ENCODE data around the gene MRPL4. TPM values are rescaled to one million over a fixed set of nuclear protein-coding genes. Genes with fewer than 3 reads are reported as not detected.

Gene MRPL4
- total RNA-seq, 1 experiment from 2014 or later: 99.3 TPM

- Mint-ChIP-seq H3K27me3 (ENCODE audit: low read depth) (no peaks in the 10 kb centered on the region; the same call in none of the 2 replicates), H3K36me3 (ENCODE audit: insufficient read depth in 1 of 3, low read depth in 3 of 3) (peaks cover 16 to 38% (median 33%) of the 10 kb centered on the region in 3 experiments; a peak in 6 of 7 replicates), H3K4me3 (no peak overlapping the region; a peak in 1 of 5 replicates), H3K27ac (no peak overlapping the region), H3K4me1 (0 out of 4 replicates have a peak, but pooled peaks cover 0 to 2% of the 10 kb centered on the region in 2 experiments), H3K9me3 (no peaks in the 10 kb centered on the region; a peak in 1 of 5 replicates)
- Histone ChIP-seq H3K79me2 (ENCODE audit: insufficient read depth, low read length) (no peaks in the 10 kb centered on the region), H3K9me3 (ENCODE audit: control insufficient read depth, low read depth, low read length) (no peaks in the 10 kb centered on the region), H3K23ac (ENCODE audit: insufficient read length, low read depth, low read length) (no peak overlapping the region), H3K27me3 (ENCODE audit: insufficient read depth, low read length) (no peaks in the 10 kb centered on the region), H2BK5ac (ENCODE audit: insufficient read length, low read length) (no peak overlapping the region), H3K4me1 (ENCODE audit: insufficient read depth, low read length) (no peaks in the 10 kb centered on the region; the same call in 1 of the 2 replicates), H3K18ac (ENCODE audit: insufficient read length, low read depth, low read length) (no peak overlapping the region), H3K27ac (ENCODE audit: insufficient read length, low read depth, low read length) (no peak overlapping the region), H2BK120ac (ENCODE audit: low read depth, low read length, poor library complexity, severe bottlenecking) (no peak overlapping the region), H4K20me1 (ENCODE audit: control insufficient read depth, insufficient read depth, insufficient read length) (peaks cover 3% of the 10 kb centered on the region), H4K8ac (replicated peaks; ENCODE audit: insufficient read length, low read depth, low read length) (no peak overlapping the region), H4K5ac (ENCODE audit: insufficient read length, low read depth, low read length) (no peak overlapping the region), H2BK15ac (ENCODE audit: low read depth, low read length) (no peak overlapping the region), H3K4ac (ENCODE audit: low read depth, low read length) (no peak overlapping the region), H3K4me2 (ENCODE audit: insufficient read depth, insufficient read length, low read length) (no peak overlapping the region), H2BK20ac (ENCODE audit: low read depth, low read length, poor library complexity, severe bottlenecking) (no peak overlapping the region), H4K91ac (ENCODE audit: insufficient read length, low read depth, low read length) (no peak overlapping the region), H3K23me2 (ENCODE audit: insufficient read length, low read depth, low read length, poor library complexity, severe bottlenecking) (no peaks in the 10 kb centered on the region), H3K79me1 (ENCODE audit: insufficient read depth, low read depth, low read length, poor library complexity, severe bottlenecking) (no peaks in the 10 kb centered on the region), H2AK5ac (ENCODE audit: insufficient read length, low read length) (no peak overlapping the region), H3K9ac (ENCODE audit: extremely low read depth, insufficient read length, low read length) (no peak overlapping the region), H2BK12ac (ENCODE audit: insufficient read length, low read depth, low read length) (no peak overlapping the region), H2AFZ (ENCODE audit: low read length) (no peak overlapping the region), H3T11ph (ENCODE audit: low read length) (no peak overlapping the region), H3K56ac (ENCODE audit: insufficient read length, low read depth, low read length) (no peak overlapping the region), H3K14ac (ENCODE audit: insufficient read depth, low read length) (no peak overlapping the region)
- no CpG with 5 or more reads among the region's 8 CpGs for WGBS (ENCODE audit: extremely low coverage, insufficient read length, low lambda C conversion rate)
- no peak for DNase-seq
- no peak for TF ChIP-seq CTCF (conservative IDR thresholded peaks at IDR 0.05)
These were observed 8.1 kb downstream of the MRPL4 start for GRCh38 chr19:10260141-10260584.

All from H9 (cell line).